GM21825 (cell line): Measurements from ENCODE around the gene HCRTR1.

Experiments
- ATAC-seq: cut with Tn5 transposase; IDR thresholded peaks from one replicate; pipeline ENCODE4 v1.9.1; 2021; ENCODE audit warnings: mild to moderate bottlenecking, moderate library complexity; ENCODE audit not compliant: unreplicated experiment

HCRTR1 gene

GRCh38 chr1:31596737-31597097, 20.8 kb upstream of the HCRTR1 start:
- no peak for ATAC-seq

DNA sequence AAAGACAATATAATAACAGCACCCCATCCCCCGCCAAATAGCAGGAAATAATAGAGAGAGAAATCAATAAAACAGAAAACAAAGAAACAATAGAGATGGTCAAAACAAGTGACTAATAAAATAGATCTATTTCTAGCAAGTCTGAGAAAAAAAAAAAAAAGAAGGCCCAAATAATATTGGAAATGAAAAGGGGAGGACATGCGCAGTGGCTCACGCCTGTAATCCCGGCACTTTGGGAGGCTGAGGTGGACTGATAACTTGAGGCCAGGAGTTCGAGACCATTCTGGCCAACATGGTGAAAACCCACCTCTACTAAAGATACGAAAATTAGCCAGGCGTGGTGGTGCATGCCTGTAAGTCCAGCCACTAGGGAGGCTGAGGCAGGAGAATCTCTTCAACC, 18.5 kb upstream of the HCRTR1 start:
- no peak for ATAC-seq

- ATAC-seq: no peak
Observed at GRCh38 chr1:31600641-31601040, 16.8 kb upstream of the HCRTR1 start.

- ATAC-seq: no peak
Observed at GRCh38 chr1:31602081-31602480, 15.4 kb upstream of the HCRTR1 start.

GRCh38 chr1:31605908-31606427, 11.5 kb upstream of the HCRTR1 start:
- peak; percentile 89 for ATAC-seq

- no peak for ATAC-seq
Observed at GRCh38 chr1:31607360-31607759, 10.1 kb upstream of the HCRTR1 start.

DNA sequence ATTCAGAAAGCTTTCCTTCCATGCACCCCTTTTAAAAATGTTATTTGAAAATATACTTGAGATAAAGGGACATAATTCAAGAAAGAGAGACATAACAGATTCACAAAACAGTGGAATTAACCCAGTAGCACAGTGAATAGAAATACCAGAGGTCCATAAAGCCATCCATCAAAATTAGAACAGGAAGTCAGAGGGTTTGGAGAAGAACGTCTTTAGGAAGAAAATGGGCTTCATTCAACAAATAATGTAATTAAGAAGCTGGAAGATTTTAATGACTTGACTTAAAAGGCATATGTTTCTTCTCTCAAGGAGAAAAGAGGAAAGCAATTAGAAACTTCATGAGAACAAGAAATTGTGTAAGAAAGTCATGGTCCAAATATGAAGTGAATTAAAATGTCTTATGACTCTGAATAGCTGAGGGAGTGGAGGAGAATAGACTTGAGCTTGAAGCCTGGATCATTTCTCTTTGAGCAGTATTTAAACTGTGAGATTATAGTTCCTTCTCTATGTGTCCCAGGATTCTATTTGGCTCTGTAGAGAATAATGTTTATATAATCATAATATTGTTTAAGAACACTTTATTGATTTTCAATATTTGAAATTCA, 7.9 kb upstream of the HCRTR1 start:
- no peak for ATAC-seq

DNA sequence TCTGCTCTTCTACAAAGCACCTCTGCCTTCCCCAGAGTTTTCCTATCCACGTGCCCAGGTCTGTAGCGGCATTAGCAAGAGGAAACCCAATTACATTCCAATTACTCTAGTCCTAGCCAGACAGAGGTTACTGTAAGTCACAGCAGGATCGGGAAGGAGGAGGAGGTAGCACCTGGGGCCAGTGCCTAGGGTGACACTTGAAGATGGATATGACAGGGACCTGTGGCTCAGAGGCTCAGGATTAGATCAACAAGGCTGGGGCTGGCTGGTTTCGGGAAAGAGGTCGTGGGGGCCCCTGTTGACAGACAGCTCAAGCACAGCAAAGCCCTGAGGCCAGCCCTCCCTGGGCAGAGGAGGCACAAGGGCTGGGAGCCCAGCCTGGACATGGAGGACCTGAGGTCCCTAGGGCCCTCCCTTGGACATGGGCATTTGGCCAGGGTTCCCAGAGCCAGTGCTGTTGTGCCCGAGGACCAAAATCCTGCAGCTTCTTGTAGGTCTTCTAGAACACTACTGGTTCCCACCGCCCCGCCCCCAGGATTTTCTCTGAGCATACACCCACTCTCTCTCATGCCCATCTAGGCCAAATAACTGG, 3.0 kb upstream of the HCRTR1 start:
- ATAC-seq: no peak

DNA sequence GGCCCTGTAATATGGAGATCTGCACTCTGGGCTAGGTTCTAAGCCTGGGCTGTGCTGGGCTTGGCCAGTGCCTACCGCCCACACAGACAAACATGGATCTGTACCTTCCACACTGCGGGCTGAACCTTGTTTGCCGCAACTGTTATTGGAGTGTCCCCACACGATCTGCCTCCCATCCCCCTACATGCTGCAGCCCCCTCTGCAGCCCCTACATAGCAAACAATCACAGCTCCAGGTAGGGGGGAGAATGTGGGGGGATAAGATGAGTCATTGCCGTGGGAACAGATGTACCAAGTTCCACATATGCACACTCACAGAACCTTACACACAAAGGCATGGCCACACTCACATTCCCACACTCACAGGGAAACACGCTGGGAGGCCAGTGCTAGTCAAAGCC, 2.1 kb upstream of the HCRTR1 start:
- no peak for ATAC-seq

GRCh38 chr1:31615939-31616338, 1.6 kb upstream of the HCRTR1 start:
- no peak for ATAC-seq

GRCh38 chr1:31617916-31618746, 642 bp downstream of the HCRTR1 start:
- no peak for ATAC-seq

DNA sequence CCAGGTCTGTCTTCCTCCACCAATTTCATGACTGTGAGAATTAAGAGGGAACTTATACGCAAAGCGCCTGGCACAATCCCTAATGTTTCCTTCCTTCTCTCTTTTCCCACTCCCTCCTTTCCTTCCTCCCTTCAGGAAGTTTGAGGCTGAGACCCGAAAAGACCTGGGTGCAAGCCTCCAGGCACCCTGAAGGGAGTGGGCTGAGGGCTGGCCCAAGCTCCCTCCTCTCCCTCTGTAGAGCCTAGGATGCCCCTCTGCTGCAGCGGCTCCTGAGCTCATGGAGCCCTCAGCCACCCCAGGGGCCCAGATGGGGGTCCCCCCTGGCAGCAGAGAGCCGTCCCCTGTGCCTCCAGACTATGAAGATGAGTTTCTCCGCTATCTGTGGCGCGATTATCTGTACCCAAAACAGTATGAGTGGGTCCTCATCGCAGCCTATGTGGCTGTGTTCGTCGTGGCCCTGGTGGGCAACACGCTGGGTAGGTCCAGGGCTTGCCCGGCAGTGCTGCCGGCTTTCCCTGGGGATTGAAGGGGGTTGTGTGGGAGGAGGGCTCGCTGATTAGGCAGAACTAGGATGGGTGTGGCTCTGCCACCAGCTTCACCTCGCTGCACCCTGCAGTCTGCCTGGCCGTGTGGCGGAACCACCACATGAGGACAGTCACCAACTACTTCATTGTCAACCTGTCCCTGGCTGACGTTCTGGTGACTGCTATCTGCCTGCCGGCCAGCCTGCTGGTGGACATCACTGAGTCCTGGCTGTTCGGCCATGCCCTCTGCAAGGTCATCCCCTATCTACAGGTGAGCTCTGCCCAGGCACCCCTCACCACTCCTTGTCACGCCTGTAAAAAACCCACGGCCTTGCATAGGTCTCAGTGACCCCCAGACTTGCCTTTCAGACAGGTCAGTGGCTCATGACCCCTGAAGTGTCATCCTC, 1.7 kb downstream of the HCRTR1 start:
- ATAC-seq: no peak

GRCh38 chr1:31620631-31621497, 3.4 kb downstream of the HCRTR1 start:
- no peak for ATAC-seq

DNA sequence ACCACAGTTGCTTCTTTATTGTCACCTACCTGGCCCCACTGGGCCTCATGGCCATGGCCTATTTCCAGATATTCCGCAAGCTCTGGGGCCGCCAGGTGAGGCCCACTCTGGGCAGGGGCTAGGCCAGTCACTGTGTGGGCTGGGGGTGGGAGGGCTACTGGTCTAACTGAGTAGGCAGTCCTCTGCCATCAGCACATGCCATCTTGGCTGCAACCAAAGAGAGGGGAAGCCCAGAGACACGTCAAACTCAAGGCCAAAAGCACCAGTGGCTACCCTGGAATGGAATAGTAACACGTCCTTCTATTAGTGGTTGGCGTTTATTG, 4.0 kb downstream of the HCRTR1 start:
- no peak for ATAC-seq

DNA sequence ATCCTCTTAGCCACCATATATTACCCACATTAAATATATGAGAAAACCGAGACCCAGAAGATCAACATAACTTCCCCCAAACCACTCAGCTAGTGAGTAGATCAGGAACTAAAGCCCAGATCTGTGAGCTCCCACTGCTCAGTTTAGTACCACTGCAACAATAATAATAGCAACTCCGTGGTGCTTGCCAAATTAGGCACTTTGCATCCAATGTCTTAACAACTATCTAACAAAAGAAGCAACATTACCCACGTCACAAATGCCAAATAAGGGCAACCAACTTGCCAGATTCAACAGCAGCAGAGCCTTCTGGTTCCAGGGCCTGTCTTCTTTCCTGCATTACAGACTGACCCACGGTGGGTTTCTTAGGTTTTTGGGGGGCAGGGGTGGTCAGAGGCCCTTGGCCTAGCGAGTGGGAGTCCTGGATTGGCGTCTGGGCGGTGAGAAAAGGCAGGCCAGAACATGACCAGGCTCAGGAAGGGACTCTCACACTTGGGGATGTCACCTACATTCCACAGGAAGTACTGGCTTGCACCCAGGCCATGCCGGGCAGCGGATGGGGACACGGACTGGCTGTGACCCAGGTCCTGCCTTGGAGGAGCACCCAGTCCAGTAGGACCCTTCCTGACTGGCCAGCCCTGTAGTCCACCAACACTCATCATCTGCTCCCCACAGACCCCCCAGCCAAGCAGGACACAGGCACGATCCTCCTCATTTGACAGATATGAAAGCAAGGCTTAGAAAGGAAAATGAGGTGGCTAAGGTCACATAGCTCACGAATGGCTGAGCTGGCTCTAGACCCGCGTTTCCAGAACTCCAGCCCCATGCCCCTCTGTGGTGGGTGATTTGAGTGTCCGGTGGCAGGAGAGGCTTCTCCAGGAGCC, 4.6 kb downstream of the HCRTR1 start:
- ATAC-seq: no peak

DNA sequence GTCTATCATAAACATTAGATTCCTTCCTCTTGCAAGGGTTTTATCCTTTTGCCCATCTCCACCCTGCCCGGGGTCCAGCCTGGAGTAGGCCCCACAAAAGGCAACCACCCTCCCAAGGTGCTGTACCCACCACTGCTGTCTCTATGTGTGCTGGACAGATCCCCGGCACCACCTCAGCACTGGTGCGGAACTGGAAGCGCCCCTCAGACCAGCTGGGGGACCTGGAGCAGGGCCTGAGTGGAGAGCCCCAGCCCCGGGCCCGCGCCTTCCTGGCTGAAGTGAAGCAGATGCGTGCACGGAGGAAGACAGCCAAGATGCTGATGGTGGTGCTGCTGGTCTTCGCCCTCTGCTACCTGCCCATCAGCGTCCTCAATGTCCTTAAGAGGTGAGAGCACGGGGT, 5.9 kb downstream of the HCRTR1 start:
- ATAC-seq: no peak

GRCh38 chr1:31624309-31624708, 6.8 kb downstream of the HCRTR1 start:
- ATAC-seq: no peak

DNA sequence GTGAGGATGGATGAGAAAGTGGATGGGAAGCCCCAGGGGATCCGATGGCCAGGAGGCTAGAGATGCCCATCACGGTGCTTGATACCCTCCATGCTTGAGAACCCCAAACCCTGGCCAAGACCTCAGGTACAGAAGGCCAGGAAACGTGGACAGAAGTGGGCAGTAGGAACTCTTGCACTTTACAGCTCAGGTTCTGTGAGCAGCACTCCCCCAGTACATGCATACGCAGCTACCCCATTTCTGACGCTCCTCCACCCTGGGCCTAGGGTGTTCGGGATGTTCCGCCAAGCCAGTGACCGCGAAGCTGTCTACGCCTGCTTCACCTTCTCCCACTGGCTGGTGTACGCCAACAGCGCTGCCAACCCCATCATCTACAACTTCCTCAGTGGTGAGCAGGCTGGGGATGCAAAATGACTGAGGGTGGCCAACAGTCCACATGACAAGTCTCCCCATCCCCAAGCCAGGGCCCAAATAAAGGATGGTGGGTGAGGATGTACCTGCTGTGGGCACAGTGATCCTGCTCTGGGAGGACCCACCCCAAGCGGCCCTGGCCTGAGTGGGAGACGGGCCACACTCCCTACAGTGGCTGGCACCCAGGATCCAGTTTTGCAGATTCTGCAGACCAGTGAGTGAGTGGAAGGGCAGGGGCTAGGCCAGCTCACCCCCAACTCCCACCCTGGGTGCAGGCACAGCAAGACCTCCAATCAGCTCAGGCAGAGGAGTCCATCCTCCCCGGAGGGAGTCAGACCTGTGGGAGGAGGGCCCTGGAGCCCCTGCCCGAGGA, 7.4 kb downstream of the HCRTR1 start:
- ATAC-seq: no peak
